Hematopoietic multipotent progenitor cell treated with erythropoietin and hydrocortisone succinate and interleukin-3 and kit ligand, for 4 days (in vitro differentiated cells): ENCODE results near the gene TNFSF15.
"Not testable (repeated sequence)": the region's sequence is repeated elsewhere in the genome, so short reads cannot be mapped to it uniquely, and the experiment has no call there.

Source experiments
- DNase-seq: peaks from one replicate; pipeline ENCODE4 v3.0.0-alpha.2; 2015

TNFSF15 gene

GRCh38 chr9:114745879-114746550 is 59.8 kb downstream of the TNFSF15 start:
- DNase-seq = peak; percentile 8

DNA sequence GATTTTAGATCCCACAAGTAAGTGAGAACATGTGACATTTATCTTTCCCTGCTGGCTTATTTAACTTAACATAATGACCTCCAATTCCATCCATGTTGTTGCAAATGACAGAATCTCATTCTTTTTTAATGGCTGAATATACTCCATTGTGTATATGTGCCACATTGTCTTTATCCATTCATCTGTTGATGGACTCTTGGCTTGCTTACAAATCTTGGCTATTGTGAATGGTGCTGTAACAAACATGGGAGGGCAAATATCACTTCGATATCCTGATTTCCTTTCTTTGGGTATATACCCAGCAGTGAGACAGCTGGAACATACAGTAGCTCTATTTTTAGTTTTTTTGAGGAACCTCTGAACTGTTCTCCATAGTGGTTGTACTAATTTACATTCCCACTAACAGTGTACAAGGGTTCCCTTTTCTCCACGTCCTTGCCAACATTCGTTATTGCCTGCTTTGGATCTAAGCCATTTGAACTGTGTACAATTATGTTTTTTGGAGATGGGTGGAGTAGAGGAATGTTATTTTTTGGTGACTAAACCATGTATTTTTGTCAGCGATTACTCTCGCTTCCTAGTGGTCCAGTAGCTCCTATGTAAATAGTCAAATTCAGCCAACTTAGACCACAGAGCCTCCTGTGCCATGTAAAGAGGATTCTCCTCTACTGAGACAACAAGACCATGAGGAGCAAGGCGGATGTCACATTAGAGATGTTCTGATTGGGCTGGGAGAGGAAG is 60.6 kb downstream of the TNFSF15 start:
- DNase-seq = no peak

DNA sequence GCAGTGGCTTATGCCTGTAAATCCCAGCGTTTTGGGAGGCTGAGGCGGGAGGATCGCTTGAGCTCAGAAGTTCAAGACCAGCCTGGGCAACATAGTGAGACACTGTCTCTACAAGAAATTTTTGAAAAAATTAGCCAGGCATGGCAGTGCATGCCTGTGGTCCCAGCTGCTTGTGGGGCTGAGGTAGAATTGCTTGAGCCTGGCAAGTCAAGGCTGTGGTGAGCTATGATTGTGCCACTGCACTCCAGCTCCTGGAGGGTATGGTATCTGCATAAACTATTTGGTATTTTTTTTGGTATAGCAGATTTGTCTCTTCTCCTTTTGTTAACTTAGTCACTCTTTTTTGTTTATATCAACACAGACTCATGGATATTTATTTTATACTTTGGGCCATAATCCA is 62.4 kb downstream of the TNFSF15 start:
- DNase-seq = no peak

- no peak for DNase-seq
Observed at GRCh38 chr9:114742947-114743346, 62.9 kb downstream of the TNFSF15 start.

DNA sequence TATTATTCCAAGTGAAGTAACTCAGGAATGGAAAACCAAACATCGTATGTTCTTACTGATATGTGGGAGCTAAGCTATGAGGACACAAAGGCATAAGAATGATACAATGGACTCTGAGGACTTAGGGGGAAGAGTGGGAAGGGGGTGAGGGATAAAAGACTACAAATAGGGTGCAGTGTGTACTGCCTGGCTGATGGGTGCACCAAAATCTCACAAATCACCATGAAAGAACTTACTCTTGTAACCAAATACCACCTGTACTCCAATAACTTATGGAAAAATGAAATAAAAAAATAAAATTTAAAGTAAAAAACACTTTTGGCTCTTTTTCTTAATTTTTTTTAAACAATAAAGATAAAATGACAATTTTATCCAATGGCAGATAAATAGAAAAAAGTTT is 64.3 kb downstream of the TNFSF15 start:
- not testable (repeated sequence) for DNase-seq

DNA sequence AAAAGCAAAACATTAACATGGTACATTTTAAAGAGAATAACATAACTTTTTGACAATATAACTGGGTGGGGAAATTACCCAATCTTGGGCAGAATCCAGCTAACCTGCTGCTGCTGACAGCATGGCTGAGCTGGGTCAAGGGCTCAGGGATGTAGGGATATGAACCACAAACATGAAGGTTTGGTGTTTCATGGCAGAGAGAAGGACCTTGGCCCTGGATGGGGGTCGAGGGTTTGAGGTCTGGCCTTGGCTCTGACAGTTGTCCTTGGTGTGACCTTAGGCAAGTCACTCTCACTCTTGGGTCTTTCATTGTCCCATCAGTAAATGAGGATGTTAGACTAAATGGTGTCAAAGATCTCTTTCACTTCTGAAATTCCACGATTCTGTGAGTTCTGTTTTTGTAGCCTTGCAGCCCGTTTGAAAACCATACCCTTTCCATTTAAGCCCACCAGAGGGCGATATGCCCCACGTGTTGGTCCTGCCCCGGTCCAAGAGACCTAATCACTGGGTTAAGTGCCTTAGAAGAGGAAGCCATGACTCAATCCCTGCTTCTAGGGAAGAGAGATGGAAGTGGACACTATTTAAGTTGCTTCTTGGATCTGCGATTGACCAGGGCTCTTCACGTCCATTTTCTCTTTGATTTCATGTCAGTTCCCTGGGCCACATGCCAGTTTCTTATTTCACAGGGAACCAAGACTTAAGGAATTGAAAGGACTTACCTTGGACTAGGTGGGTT is 67.1 kb downstream of the TNFSF15 start:
- DNase-seq = peak; percentile 85

DNA sequence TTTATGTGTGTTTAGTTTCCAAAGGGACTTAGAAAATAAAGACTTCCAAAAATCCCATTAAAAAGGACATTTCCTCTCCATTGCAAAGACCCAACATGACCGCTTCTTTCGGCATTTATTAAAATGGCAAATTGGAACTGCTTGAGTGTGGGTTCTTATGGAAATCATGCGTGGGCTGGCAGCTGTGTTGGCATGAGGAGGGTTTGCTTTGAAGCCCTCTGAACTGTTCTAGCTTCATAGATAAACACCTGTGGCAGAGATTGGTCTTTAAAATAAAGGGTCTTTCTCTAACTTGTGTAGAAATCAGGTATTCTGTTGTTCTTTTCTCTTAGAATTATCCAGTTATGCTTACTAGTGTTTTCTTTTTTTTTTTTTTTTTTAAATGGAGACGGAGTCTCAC is 68.0 kb downstream of the TNFSF15 start:
- no peak for DNase-seq

DNA sequence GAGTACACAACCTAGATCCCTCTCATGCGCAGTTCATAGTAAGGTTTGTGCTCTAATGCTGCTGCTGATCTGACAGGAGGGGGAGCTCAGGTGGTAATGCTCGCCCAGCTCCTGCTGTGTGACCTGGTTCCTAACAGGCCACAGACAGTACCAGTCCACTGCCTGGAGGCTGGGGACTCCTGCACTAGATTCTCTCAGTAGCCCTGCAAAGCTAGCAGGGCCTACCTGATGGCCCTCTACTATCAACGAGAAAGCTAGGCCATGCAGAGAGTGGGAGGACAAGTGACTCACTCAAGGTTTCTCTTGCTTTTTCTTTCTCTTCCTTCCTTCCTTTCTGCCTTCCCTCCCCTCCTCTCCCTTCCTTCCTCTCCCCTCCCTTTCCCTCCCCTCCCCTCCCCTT is 68.7 kb downstream of the TNFSF15 start:
- no peak for DNase-seq

DNA sequence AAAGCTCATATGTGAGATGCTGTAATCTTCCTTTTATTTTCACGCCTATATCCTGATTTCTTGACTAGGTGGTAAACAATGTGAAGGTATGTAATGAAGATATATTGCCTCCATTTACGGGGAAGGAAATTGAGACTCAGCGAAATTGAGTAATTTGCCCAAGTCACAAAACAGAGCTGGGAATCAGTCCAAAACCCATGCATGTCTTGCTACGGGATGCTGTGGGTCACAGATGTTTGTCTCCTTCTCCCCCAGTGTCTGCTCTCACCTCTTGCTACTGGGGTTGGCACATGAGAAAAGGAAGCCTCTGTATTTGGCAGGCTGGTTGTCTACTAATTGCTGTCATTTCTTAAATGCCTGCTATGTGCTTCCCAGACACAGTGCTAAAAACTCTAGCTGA is 70.1 kb downstream of the TNFSF15 start:
- DNase-seq = peak; percentile 54

GRCh38 chr9:114735139-114735538 is 70.7 kb downstream of the TNFSF15 start:
- DNase-seq = not testable (repeated sequence)
